GM10266 (cell line): ENCODE results near the gene CES4A.
A peak's percentile ranks its signal among the peaks of the same experiment; 100 is the strongest.

ENCODE experiments used
- DNase-seq: peaks from one replicate; pipeline ENCODE4 v3.0.0; 2012; ENCODE audit errors: extremely low spot score
- TF ChIP-seq, protein P1 (sequence below): IDR thresholded peaks from 2 replicates; pipeline ENCODE4 v1.5.1; 2012; ENCODE audit warnings: mild to moderate bottlenecking, low read depth; ENCODE audit not compliant: control insufficient read depth, insufficient read depth; ENCODE audit errors: missing control alignments

The CES4A gene

DNA sequence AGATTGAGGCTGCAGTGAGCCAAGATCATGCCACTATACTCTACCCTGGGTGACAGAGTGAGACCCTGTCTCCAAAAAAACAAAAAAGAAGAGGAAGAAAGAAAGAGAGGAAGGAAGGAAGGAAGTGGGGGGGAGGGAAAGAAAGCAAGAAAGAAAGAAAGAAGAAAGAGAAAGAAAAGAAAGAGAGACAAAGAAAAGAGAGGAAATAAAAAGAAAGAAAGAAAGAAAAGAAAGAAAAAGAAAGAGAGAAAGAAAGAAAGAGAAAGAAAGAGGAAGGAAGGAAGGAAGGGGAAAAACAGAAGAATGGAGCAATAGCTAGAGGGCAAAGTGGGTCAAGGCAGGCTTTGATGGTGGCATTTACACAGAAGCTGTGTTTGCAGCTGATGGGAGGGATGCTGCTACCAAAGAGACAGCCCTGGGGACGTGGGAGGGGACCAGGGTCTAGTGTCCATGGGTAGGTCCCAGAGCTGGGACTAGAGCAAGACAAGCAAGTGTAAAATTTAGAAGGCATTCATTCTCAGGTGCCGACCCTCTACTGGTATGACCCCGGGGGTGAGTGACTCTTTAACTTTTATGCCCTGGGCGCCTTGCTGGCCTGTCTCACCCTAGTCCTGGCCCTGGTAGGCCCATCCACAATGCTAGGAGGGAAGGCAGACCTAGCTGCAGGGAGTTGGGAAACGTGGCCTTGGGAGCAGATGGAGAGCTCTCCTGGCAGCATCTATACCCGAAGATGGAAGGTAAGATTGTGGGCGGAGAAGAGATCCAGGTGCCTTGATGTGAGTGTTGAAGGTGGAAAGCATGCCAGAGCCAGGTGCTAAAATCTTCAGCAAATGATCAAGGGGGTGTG, 29.3 kb upstream of the CES4A start:
- no peak for DNase-seq
- TF ChIP-seq, protein P1, sequence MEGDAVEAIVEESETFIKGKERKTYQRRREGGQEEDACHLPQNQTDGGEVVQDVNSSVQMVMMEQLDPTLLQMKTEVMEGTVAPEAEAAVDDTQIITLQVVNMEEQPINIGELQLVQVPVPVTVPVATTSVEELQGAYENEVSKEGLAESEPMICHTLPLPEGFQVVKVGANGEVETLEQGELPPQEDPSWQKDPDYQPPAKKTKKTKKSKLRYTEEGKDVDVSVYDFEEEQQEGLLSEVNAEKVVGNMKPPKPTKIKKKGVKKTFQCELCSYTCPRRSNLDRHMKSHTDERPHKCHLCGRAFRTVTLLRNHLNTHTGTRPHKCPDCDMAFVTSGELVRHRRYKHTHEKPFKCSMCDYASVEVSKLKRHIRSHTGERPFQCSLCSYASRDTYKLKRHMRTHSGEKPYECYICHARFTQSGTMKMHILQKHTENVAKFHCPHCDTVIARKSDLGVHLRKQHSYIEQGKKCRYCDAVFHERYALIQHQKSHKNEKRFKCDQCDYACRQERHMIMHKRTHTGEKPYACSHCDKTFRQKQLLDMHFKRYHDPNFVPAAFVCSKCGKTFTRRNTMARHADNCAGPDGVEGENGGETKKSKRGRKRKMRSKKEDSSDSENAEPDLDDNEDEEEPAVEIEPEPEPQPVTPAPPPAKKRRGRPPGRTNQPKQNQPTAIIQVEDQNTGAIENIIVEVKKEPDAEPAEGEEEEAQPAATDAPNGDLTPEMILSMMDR: no peak

DNA sequence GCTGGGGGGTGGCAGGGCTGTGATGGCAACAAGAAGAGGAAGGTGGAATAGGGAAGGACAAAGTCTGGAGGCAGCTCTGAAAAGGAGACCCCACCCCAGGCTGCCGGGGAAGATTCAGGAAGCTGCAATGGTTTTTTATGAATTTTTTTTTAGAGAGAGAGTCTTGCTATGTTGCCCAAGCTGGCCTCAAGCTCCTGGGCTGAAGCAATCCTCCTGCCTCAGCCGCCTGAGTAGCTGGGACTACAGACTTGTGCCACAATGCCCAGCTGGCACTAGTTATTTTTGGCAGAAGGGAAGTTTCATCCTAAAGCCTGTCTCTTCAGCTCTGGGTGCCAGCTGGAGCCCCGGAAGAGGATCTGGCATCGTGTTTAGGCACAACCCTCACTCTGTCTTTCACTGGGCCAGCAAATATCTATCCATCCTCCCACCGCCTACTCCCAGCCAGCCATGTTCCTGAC, 28.7 kb upstream of the CES4A start:
- DNase-seq: no peak
- TF ChIP-seq, protein P1: no peak

- TF ChIP-seq, protein P1: no peak
- no peak for DNase-seq
Observed at GRCh38 chr16:66960270-66960669, 28.1 kb upstream of the CES4A start.

- TF ChIP-seq, protein P1: peak; percentile 84
Observed at GRCh38 chr16:66961065-66961744, 27.2 kb upstream of the CES4A start, which contains the start of gene CES3. Gene CES3 (plus strand): TSS chr16:66961266. CDS start chr16:66961308, 42 bp downstream.

GRCh38 chr16:66961914-66962313, 26.5 kb upstream of the CES4A start:
- DNase-seq: no peak
- TF ChIP-seq, protein P1: no peak

More at GRCh38 chr16:66961065-66961744, 27.2 kb upstream of the CES4A start, which contains the start of gene CES3:
- DNase-seq: peak; percentile 72

- TF ChIP-seq, protein P1: no peak
Observed at GRCh38 chr16:66964049-66964448, 24.3 kb upstream of the CES4A start.

More at GRCh38 chr16:66964049-66964448, 24.3 kb upstream of the CES4A start:
- DNase-seq: no peak
